GM13977 (cell line): ENCODE results near the gene LRR1.

ENCODE experiments used
- DNase-seq: peaks from one replicate; pipeline ENCODE4 v3.0.0; 2012; ENCODE audit warnings: low spot score
- CTCF ChIP-seq: IDR thresholded peaks from 2 replicates; pipeline ENCODE4 v1.5.1; 2012; ENCODE audit warnings: mild to moderate bottlenecking, control low read depth; ENCODE audit not compliant: insufficient read depth; ENCODE audit errors: extremely low read depth, missing control alignments
- in situ Hi-C: fragments of 300-500 bp; cut with MboI; formaldehyde crosslinking; loops from one replicate; pipeline ENCODE4 v1.12.0; 2022; ENCODE audit warnings: low sequenced_read_pairs, low pct_unique_long_range_greater_than_20kb, mixed read lengths, inconsistent platforms; ENCODE audit not compliant: unreplicated experiment

LRR1 gene

GRCh38 chr14:49585803-49586672 is 12.7 kb upstream of the LRR1 start, which contains the start of gene RPS29:
Gene RPS29, minus strand, starts transcription at chr14:49586380. Its CDS starts 34 bp downstream, at chr14:49586346.
- in situ Hi-C loops, result no loop called here
- peak; percentile 89 for DNase-seq
- no peak for TF ChIP-seq CTCF

GRCh38 chr14:49586673-49587460 is 11.9 kb upstream of the LRR1 start:
- peak; percentile 83 for TF ChIP-seq CTCF
- in situ Hi-C loops, result no loop called here
- DNase-seq, result peak; percentile 50

GRCh38 chr14:49589387-49589786 is 9.4 kb upstream of the LRR1 start:
- in situ Hi-C loops, result no loop called here
- no peak for DNase-seq
- no peak for TF ChIP-seq CTCF

- no peak for TF ChIP-seq CTCF
- no peak for DNase-seq
- in situ Hi-C loops, result no loop called here
Observed at GRCh38 chr14:49593016-49593415, 5.7 kb upstream of the LRR1 start.

- DNase-seq, result peak; percentile 46
- in situ Hi-C loops, result no loop called here
- TF ChIP-seq CTCF, result no peak
Observed at GRCh38 chr14:49594347-49595091, 4.2 kb upstream of the LRR1 start.

- no peak for DNase-seq
- in situ Hi-C loops, result no loop called here
- TF ChIP-seq CTCF, result no peak
Observed at GRCh38 chr14:49598189-49598484, 603 bp upstream of the LRR1 start.
